GM12878 (cell line): ENCODE results near the gene CEP128. TPM values are rescaled to one million over a fixed set of nuclear protein-coding genes. Genes with fewer than 3 reads are reported as not detected.

Source experiments
- ATAC-seq: fragments of 200-7000 bp; cut with Tn5 transposase; 3 replicates; pipeline ENCODE4 v1.9.1; 2020; ENCODE audit warnings: mild to moderate bottlenecking, moderate library complexity
- BruUV-seq: library from RNA; stranded (reverse); fragments of 400-500 nt; replicated peaks from 2 replicates; lab custom pipeline; 2021; lab: Mats Ljungman, UMichigan
- CTCF ChIA-PET: fragments of 300-600 bp; sonication (Branson Sonifier 250); formaldehyde crosslinking; extraction: SDS; loops from one replicate; lab custom pipeline; 2021; ENCODE audit warnings: inconsistent platforms; lab: Yijun Ruan, JAX
- POLR2A ChIA-PET: fragments of 350-600 bp; formaldehyde crosslinking; extraction: SDS; loops from one replicate; lab custom pipeline; 2021; ENCODE audit warnings: inconsistent platforms; lab: Charles Lee
- RAD21 ChIA-PET: fragments of 300-600 bp; sonication (Branson Sonifier 250); formaldehyde crosslinking; loops from one replicate; lab custom pipeline; 2023; ENCODE audit warnings: antibody characterized with exemption; ENCODE audit not compliant: unreplicated experiment; lab: Charles Lee
- SMC1A ChIA-PET: fragments of 300-600 bp; sonication (Branson Sonifier 250); formaldehyde crosslinking; loops from one replicate; lab custom pipeline; 2023; ENCODE audit not compliant: unreplicated experiment, uncharacterized antibody; lab: Charles Lee
- DNase-seq: peaks from one replicate; pipeline ENCODE4 v3.0.0-alpha.2; 2011; ENCODE audit warnings: low read depth, low spot score
- FAIRE-seq: peaks from 3 replicates; lab custom pipeline; 2011; peaks lifted over from hg19 to GRCh38; lab: Jason Lieb, UNC
- H2AFZ ChIP-seq: 2 replicates; pipeline ENCODE4 v1.6.0; 2011; ENCODE audit warnings: low read depth, low read length, control low read depth; ENCODE audit not compliant: control insufficient read depth
- H3K27ac ChIP-seq: 2 replicates; pipeline ENCODE4 v1.5.1; 2011; ENCODE audit warnings: control low read depth; ENCODE audit not compliant: control insufficient read depth, insufficient read depth
- H3K27me3 ChIP-seq, 2 experiments: replicated peaks in 1 of 2; 2 replicates each; pipeline versions ENCODE4 v1.6.0 to v1.6.1; 2011; ENCODE audit warnings: low read length in 1 of 2; ENCODE audit not compliant: control insufficient read depth in 2 of 2, insufficient read depth in 2 of 2
- H3K36me3 ChIP-seq, 2 experiments: 2 replicates each; pipeline ENCODE4 v1.5.1; 2011; ENCODE audit warnings: low read length in 1 of 2; ENCODE audit not compliant: control insufficient read depth in 2 of 2, insufficient read depth in 2 of 2
- H3K4me1 ChIP-seq: 2 replicates; pipeline ENCODE4 v1.6.1; 2011; ENCODE audit warnings: mild to moderate bottlenecking, low read length, moderate library complexity, mixed read lengths; ENCODE audit not compliant: control insufficient read depth, insufficient read depth
- H3K4me2 ChIP-seq: 2 replicates; pipeline ENCODE4 v1.6.0; 2011; ENCODE audit warnings: control low read depth; ENCODE audit not compliant: control insufficient read depth, insufficient read depth
- H3K4me3 ChIP-seq: fragments of 200-600 bp; sonication (generic); 2 replicates; pipeline ENCODE4 v1.5.1; 2016
- H3K79me2 ChIP-seq: 2 replicates; pipeline ENCODE4 v1.6.0; 2011; ENCODE audit warnings: low read length; ENCODE audit not compliant: control insufficient read depth, insufficient read depth
- H3K9ac ChIP-seq: 2 replicates; pipeline ENCODE4 v1.8.0; 2011; ENCODE audit warnings: low read length, control low read depth, mixed read lengths; ENCODE audit not compliant: control insufficient read depth, insufficient read depth
- H3K9me3 ChIP-seq: replicated peaks from 3 replicates; pipeline ENCODE4 v1.5.1; 2011; ENCODE audit warnings: mild to moderate bottlenecking, low read length; ENCODE audit not compliant: control insufficient read depth, insufficient read depth
- H4K20me1 ChIP-seq: 2 replicates; pipeline ENCODE4 v1.6.0; 2011; ENCODE audit not compliant: control insufficient read depth, insufficient read depth
- CREB1 ChIP-seq: IDR thresholded peaks from 2 replicates; pipeline ENCODE4 v1.6.1; 2012; ENCODE audit warnings: low read depth, mild to moderate bottlenecking, inconsistent platforms
- FOXK2 ChIP-seq: fragments of 450-650 bp; IDR thresholded peaks from 2 replicates; pipeline ENCODE4 v1.6.1; 2017; ENCODE audit warnings: mild to moderate bottlenecking, moderate library complexity
- HDGF ChIP-seq: fragments of 450-650 bp; IDR thresholded peaks from 2 replicates; pipeline ENCODE4 v1.6.1; 2016; ENCODE audit warnings: antibody characterized with exemption
- MTA3 ChIP-seq: IDR thresholded peaks from 2 replicates; pipeline ENCODE4 v1.6.1; 2012; ENCODE audit warnings: low read length, inconsistent platforms, borderline replicate concordance
- NFYB ChIP-seq: IDR thresholded peaks from 2 replicates; pipeline ENCODE4 v1.6.1; 2011; ENCODE audit warnings: low read depth, mild to moderate bottlenecking, low read length, improper control_type of control experiment, moderate library complexity; ENCODE audit not compliant: insufficient read depth
- NR2C1 ChIP-seq: fragments of 450-650 bp; IDR thresholded peaks from 2 replicates; pipeline ENCODE4 v1.6.1; 2017; ENCODE audit warnings: antibody characterized with exemption, mild to moderate bottlenecking, moderate library complexity
- POLR2AphosphoS5 ChIP-seq: IDR thresholded peaks from 2 replicates; pipeline ENCODE4 v1.6.1; 2011; ENCODE audit warnings: mild to moderate bottlenecking, low read length, inconsistent platforms
- RAD21 ChIP-seq: IDR thresholded peaks from 2 replicates; pipeline ENCODE4 v1.6.1; 2011; ENCODE audit warnings: mild to moderate bottlenecking, low read depth, low read length, moderate library complexity; ENCODE audit not compliant: insufficient read depth
- RBBP5 ChIP-seq: fragments of 200-600 bp; sonication (generic); conservative IDR thresholded peaks from 2 replicates; pipeline ENCODE4 v1.6.1; 2016
- RCOR1 ChIP-seq: conservative IDR thresholded peaks from 2 replicates; pipeline ENCODE4 v1.6.1; 2012; ENCODE audit warnings: low read depth, low read length, improper control_type of control experiment
- TAF1 ChIP-seq: IDR thresholded peaks from 2 replicates; pipeline ENCODE4 v1.6.1; 2011; ENCODE audit warnings: mild to moderate bottlenecking, low read depth, low read length, borderline replicate concordance
- WGBS: methylation state at CpG from one replicate; pipeline ENCODE4 v1.1.6; 2016; ENCODE audit warnings: low lambda C conversion rate; ENCODE audit not compliant: insufficient replicate concordance, insufficient coverage; ENCODE audit errors: missing lambda C conversion rate; 5-methylcytosine and 5-hydroxymethylcytosine counted together
- in situ Hi-C: fragments of 300-500 bp; cut with MboI; formaldehyde crosslinking; loops from 9 replicates; pipeline ENCODE4 v1.14.3; 2018; ENCODE audit warnings: mixed read lengths
- intact Hi-C: fragments of 100-400 bp; cut with micrococcal nuclease; formaldehyde crosslinking; loops from one replicate; pipeline ENCODE4 v1.14.2; 2022; ENCODE audit not compliant: unreplicated experiment
- polyA plus RNA-seq, 11 experiments: library from polyadenylated mRNA; depleted of rRNA in 4 of 11; unstranded in 6 of 11; stranded (reverse) in 5 of 11; fragments of >200 nt; fragmentation: Nextera tagmentation in 4 of 11; fragmentation: Illumina TruSeq in 1 of 11; extraction: Ambion mirVana in 4 of 11; extraction: Trizol in 1 of 11; gene quantifications; 1 replicate in 1 of 11; 2 replicates in 10 of 11; pipeline versions ENCODE4 v1.2.1 to v1.2.3, GENCODE V29; 2011 to 2016; ENCODE audit warnings: inconsistent platforms in 2 of 11, missing spikeins in 2 of 11, low read depth in 1 of 11
- total RNA-seq, 4 experiments: library from RNA; depleted of rRNA in 3 of 4; stranded (reverse); fragments of >200 nt in 3 of 4; fragmentation: Illumina TruSeq in 1 of 4; extraction: Trizol in 1 of 4; gene quantifications; 2 replicates each; pipeline versions ENCODE4 v1.2.1 to v1.2.3, GENCODE V29; 2013 to 2021
- TF ChIP-seq, protein P1 (sequence below): fragments of 450-650 bp; IDR thresholded peaks from 2 replicates; pipeline ENCODE4 v1.6.1; 2017; ENCODE audit warnings: mild to moderate bottlenecking, moderate library complexity
- TF ChIP-seq, protein P2 (sequence below): fragments of 450-650 bp; IDR thresholded peaks from 2 replicates; pipeline ENCODE4 v1.6.1; 2016; ENCODE audit warnings: mild to moderate bottlenecking
- TF ChIP-seq, protein P3 (sequence below): fragments of 450-650 bp; IDR thresholded peaks from 2 replicates; pipeline ENCODE4 v1.6.1; 2018; ENCODE audit warnings: mild to moderate bottlenecking, low read depth, moderate library complexity; ENCODE audit not compliant: partially characterized antibody
- TF ChIP-seq, protein P4 (sequence below): fragments of 450-650 bp; IDR thresholded peaks from 2 replicates; pipeline ENCODE4 v1.6.1; 2017; ENCODE audit warnings: low read depth, mild to moderate bottlenecking, moderate library complexity

The CEP128 gene
- total and polyA plus RNA-seq, 10 of the 15 experiments (the other 5 are each of a cell fraction or from before 2014, with no cell fraction given), result 1.1 to 6.7 (median 3.4) TPM

DNA sequence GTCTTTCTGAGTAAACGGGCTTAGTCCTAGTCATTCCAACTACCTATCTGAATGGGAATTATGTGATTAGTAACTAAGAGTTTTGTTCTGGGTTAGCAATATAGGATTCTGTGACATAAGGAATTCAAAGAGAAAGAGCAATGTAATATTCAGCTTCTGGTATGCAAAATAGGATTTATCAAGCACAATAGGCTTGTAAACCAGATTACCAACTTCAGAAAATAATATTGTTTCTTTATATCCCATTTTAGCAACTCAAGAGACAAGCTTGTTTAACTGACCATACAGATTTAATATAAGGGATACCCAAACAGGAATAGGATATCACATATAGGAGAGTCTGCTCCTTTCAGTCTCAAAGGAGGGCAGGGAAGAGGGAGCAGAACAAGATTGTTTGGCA, 240.9 kb downstream of the CEP128 start:
- POLR2A ChIA-PET, result no interaction called here
- intact Hi-C loops (no loop called here), in situ Hi-C loops (no loop called here)
- CTCF ChIA-PET, result no interaction called here
- no peaks in the 10 kb centered on the region for H3K27me3 ChIP-seq
- RAD21 ChIA-PET, result no interaction called here
- 93% methylated on average over 1 of the region's 1 CpG for WGBS
- no peaks in the 10 kb centered on the region for H3K79me2 ChIP-seq
- H3K4me1 ChIP-seq, result no peaks in the 10 kb centered on the region
- H2AFZ ChIP-seq, result no peak overlapping the region
- no peaks in the 10 kb centered on the region for H3K9me3 ChIP-seq
- DNase-seq (no peak), ATAC-seq (no peak), FAIRE-seq (no peak)
- H3K4me2 ChIP-seq, result no peak overlapping the region
- no peaks in the 10 kb centered on the region for H4K20me1 ChIP-seq
- no peak overlapping the region for H3K27ac ChIP-seq
- SMC1A ChIA-PET, result no interaction called here
- H3K4me3 ChIP-seq, result no peak overlapping the region
- no TSS peak for BruUV-seq
- no peak overlapping the region for H3K9ac ChIP-seq
- H3K36me3 ChIP-seq, result no peaks in the 10 kb centered on the region
- no peak for TF ChIP-seq NFYB
- TF ChIP-seq NR2C1, result no peak
- no peak for TF ChIP-seq HDGF
- TF ChIP-seq, protein P1, sequence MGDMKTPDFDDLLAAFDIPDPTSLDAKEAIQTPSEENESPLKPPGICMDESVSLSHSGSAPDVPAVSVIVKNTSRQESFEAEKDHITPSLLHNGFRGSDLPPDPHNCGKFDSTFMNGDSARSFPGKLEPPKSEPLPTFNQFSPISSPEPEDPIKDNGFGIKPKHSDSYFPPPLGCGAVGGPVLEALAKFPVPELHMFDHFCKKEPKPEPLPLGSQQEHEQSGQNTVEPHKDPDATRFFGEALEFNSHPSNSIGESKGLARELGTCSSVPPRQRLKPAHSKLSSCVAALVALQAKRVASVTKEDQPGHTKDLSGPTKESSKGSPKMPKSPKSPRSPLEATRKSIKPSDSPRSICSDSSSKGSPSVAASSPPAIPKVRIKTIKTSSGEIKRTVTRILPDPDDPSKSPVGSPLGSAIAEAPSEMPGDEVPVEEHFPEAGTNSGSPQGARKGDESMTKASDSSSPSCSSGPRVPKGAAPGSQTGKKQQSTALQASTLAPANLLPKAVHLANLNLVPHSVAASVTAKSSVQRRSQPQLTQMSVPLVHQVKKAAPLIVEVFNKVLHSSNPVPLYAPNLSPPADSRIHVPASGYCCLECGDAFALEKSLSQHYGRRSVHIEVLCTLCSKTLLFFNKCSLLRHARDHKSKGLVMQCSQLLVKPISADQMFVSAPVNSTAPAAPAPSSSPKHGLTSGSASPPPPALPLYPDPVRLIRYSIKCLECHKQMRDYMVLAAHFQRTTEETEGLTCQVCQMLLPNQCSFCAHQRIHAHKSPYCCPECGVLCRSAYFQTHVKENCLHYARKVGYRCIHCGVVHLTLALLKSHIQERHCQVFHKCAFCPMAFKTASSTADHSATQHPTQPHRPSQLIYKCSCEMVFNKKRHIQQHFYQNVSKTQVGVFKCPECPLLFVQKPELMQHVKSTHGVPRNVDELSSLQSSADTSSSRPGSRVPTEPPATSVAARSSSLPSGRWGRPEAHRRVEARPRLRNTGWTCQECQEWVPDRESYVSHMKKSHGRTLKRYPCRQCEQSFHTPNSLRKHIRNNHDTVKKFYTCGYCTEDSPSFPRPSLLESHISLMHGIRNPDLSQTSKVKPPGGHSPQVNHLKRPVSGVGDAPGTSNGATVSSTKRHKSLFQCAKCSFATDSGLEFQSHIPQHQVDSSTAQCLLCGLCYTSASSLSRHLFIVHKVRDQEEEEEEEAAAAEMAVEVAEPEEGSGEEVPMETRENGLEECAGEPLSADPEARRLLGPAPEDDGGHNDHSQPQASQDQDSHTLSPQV, result no peak
- no peak for TF ChIP-seq FOXK2
- no peak for TF ChIP-seq POLR2AphosphoS5
- TF ChIP-seq, protein P2, sequence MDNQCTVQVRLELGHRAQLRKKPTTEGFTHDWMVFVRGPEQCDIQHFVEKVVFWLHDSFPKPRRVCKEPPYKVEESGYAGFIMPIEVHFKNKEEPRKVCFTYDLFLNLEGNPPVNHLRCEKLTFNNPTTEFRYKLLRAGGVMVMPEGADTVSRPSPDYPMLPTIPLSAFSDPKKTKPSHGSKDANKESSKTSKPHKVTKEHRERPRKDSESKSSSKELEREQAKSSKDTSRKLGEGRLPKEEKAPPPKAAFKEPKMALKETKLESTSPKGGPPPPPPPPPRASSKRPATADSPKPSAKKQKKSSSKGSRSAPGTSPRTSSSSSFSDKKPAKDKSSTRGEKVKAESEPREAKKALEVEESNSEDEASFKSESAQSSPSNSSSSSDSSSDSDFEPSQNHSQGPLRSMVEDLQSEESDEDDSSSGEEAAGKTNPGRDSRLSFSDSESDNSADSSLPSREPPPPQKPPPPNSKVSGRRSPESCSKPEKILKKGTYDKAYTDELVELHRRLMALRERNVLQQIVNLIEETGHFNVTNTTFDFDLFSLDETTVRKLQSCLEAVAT, result no peak
- TF ChIP-seq RBBP5, result no peak
- TF ChIP-seq MTA3, result no peak
- TF ChIP-seq, protein P3, sequence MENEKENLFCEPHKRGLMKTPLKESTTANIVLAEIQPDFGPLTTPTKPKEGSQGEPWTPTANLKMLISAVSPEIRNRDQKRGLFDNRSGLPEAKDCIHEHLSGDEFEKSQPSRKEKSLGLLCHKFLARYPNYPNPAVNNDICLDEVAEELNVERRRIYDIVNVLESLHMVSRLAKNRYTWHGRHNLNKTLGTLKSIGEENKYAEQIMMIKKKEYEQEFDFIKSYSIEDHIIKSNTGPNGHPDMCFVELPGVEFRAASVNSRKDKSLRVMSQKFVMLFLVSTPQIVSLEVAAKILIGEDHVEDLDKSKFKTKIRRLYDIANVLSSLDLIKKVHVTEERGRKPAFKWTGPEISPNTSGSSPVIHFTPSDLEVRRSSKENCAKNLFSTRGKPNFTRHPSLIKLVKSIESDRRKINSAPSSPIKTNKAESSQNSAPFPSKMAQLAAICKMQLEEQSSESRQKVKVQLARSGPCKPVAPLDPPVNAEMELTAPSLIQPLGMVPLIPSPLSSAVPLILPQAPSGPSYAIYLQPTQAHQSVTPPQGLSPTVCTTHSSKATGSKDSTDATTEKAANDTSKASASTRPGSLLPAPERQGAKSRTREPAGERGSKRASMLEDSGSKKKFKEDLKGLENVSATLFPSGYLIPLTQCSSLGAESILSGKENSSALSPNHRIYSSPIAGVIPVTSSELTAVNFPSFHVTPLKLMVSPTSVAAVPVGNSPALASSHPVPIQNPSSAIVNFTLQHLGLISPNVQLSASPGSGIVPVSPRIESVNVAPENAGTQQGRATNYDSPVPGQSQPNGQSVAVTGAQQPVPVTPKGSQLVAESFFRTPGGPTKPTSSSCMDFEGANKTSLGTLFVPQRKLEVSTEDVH, result no peak
- no peak for TF ChIP-seq TAF1
- no peak for TF ChIP-seq RAD21
- TF ChIP-seq, protein P4, sequence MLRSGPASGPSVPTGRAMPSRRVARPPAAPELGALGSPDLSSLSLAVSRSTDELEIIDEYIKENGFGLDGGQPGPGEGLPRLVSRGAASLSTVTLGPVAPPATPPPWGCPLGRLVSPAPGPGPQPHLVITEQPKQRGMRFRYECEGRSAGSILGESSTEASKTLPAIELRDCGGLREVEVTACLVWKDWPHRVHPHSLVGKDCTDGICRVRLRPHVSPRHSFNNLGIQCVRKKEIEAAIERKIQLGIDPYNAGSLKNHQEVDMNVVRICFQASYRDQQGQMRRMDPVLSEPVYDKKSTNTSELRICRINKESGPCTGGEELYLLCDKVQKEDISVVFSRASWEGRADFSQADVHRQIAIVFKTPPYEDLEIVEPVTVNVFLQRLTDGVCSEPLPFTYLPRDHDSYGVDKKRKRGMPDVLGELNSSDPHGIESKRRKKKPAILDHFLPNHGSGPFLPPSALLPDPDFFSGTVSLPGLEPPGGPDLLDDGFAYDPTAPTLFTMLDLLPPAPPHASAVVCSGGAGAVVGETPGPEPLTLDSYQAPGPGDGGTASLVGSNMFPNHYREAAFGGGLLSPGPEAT, result no peak
- TF ChIP-seq RCOR1, result no peak
- TF ChIP-seq CREB1, result no peak
